RWPE2 (cell line): ENCODE results near the gene R3HDM4.

Source experiments
- ATAC-seq: fragments of 200-7000 bp; cut with Tn5 transposase; 3 replicates; pipeline ENCODE4 v1.9.1; 2021; ENCODE audit warnings: low read depth
- DNase-seq: peaks from one replicate; pipeline ENCODE4 v3.0.0-alpha.2; 2020; ENCODE audit warnings: low spot score
- H3K27ac ChIP-seq: fragments of 450-650 bp; 2 replicates; pipeline ENCODE4 v1.5.1; 2017; ENCODE audit warnings: mild to moderate bottlenecking; ENCODE audit not compliant: poor library complexity, severe bottlenecking
- H3K27me3 ChIP-seq: fragments of 250-450 bp; sonication (Bioruptor Pico); 2 replicates; pipeline ENCODE4 v1.5.1; 2021; ENCODE audit warnings: mild to moderate bottlenecking, moderate library complexity; ENCODE audit not compliant: insufficient read depth, poor library complexity, severe bottlenecking
- H3K36me3 ChIP-seq: fragments of 250-450 bp; sonication (Bioruptor Pico); 2 replicates; pipeline ENCODE4 v1.5.1; 2020; ENCODE audit warnings: low read depth, mild to moderate bottlenecking, moderate library complexity
- H3K4me1 ChIP-seq: fragments of 250-450 bp; sonication (Bioruptor Pico); 2 replicates; pipeline ENCODE4 v1.5.1; 2021; ENCODE audit warnings: mild to moderate bottlenecking, moderate library complexity; ENCODE audit not compliant: insufficient read depth, poor library complexity, severe bottlenecking
- H3K4me3 ChIP-seq: fragments of 250-450 bp; sonication (Bioruptor Pico); 2 replicates; pipeline ENCODE4 v1.5.1; 2021; ENCODE audit warnings: mild to moderate bottlenecking, moderate library complexity; ENCODE audit not compliant: severe bottlenecking
- H3K9me3 ChIP-seq: fragments of 250-450 bp; sonication (Bioruptor Pico); 2 replicates; pipeline ENCODE4 v1.5.1; 2021; ENCODE audit warnings: mild to moderate bottlenecking, moderate library complexity; ENCODE audit not compliant: severe bottlenecking
- TF ChIP-seq, protein P1 (sequence below): fragments of 450-650 bp; IDR thresholded peaks from one replicate; pipeline ENCODE4 v1.5.1; 2017; ENCODE audit warnings: mild to moderate bottlenecking, moderate library complexity; ENCODE audit not compliant: poor library complexity, severe bottlenecking

R3HDM4 gene

DNA sequence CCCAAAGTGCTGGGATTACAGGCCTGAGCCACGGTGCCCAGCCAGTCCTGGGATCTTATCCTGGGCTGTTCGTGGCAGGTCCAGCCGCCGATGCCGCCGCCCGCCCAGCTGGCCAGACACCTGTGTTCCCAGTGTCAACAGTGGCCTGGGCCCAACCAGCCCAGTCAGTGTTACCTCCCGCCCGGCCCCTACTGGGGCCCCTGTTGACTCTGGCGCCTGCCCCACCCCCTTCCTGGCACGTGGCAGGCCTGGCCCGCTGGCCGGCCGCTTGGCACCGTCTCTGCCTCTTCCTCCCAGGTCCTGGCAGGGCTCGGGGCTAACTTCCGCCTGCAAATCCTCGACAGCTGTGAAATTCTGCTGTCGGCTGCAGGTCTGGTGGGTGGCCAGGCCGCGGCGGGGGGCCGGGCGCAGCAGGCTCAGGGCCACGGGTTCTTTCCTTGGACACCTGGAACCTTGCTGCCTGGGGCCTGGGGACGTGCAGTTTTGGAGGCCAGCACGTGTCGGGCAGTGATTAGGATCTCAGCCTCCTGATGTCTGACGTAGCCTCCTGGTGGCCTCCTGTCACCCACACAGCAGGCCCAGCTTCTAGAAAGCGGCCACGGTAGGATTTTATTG, 22.0 kb upstream of the R3HDM4 start:
- Histone ChIP-seq H3K36me3 (peaks cover 4% of the 10 kb centered on the region; the same call in 1 of the 2 replicates), H3K9me3 (no peaks in the 10 kb centered on the region), H3K4me3 (no peak overlapping the region), H3K27me3 (no peaks in the 10 kb centered on the region), H3K27ac (peak overlapping the region; percentile 34), H3K4me1 (peaks cover 13% of the 10 kb centered on the region)
- ATAC-seq (peak; percentile 60), DNase-seq (no peak)
- TF ChIP-seq, protein P1, sequence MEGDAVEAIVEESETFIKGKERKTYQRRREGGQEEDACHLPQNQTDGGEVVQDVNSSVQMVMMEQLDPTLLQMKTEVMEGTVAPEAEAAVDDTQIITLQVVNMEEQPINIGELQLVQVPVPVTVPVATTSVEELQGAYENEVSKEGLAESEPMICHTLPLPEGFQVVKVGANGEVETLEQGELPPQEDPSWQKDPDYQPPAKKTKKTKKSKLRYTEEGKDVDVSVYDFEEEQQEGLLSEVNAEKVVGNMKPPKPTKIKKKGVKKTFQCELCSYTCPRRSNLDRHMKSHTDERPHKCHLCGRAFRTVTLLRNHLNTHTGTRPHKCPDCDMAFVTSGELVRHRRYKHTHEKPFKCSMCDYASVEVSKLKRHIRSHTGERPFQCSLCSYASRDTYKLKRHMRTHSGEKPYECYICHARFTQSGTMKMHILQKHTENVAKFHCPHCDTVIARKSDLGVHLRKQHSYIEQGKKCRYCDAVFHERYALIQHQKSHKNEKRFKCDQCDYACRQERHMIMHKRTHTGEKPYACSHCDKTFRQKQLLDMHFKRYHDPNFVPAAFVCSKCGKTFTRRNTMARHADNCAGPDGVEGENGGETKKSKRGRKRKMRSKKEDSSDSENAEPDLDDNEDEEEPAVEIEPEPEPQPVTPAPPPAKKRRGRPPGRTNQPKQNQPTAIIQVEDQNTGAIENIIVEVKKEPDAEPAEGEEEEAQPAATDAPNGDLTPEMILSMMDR: no peak

DNA sequence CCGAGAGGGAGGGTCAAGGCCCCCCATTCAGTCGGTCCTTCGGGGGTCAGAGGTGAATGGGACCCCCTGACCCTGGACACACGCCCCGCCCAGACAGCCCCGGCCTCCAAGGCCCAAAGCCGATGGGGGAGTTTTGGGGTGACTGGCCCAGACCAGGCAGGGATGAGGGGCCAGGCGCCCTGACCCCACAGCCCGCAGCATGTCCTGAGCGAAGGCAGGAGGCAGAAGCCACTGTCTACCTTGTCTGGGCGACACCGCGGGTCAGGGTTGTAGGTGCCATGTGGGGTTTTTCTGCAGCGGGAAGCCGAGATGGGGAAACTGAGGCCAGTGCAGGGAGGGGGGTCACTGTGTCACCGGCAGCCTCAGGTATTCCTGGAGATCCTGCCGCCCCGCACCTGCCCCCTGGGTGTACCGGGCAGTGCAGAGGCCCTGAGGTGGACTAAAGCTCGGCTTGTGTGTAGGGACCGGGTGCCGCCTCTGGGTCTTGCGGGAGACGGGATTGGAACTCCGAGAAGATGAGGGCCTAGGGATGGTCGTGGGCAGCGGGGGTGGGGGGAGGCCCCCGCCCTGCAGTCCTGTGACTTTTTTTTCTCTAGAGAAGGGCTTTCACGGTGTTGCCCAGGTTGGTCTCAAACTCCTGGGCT, 21.3 kb upstream of the R3HDM4 start:
- Histone ChIP-seq H3K4me3 (no peak overlapping the region), H3K36me3 (peaks cover 4% of the 10 kb centered on the region; the same call in 1 of the 2 replicates), H3K27ac (peak overlapping the region; percentile 34), H3K27me3 (no peaks in the 10 kb centered on the region), H3K4me1 (peaks cover 13% of the 10 kb centered on the region), H3K9me3 (no peaks in the 10 kb centered on the region)
- TF ChIP-seq, protein P1: no peak
- DNase-seq (no peak), ATAC-seq (no peak)

DNA sequence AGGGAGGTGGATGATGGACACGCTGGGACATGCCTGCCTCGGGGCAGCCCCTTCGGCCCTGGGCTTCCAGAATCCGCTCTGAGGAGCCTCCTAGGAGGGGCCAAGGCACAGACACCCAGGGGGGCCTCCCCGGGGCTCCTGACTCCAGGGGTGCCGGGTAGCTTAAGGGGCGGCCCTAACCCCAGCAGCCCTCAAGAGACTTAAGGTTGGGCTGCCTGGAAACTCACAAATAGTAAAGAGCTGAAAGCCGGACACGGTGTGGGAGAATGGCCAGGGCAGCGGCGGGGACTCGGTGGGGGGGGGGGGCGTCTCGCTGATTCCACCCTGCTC, 20.5 kb upstream of the R3HDM4 start:
- ATAC-seq: no peak

DNA sequence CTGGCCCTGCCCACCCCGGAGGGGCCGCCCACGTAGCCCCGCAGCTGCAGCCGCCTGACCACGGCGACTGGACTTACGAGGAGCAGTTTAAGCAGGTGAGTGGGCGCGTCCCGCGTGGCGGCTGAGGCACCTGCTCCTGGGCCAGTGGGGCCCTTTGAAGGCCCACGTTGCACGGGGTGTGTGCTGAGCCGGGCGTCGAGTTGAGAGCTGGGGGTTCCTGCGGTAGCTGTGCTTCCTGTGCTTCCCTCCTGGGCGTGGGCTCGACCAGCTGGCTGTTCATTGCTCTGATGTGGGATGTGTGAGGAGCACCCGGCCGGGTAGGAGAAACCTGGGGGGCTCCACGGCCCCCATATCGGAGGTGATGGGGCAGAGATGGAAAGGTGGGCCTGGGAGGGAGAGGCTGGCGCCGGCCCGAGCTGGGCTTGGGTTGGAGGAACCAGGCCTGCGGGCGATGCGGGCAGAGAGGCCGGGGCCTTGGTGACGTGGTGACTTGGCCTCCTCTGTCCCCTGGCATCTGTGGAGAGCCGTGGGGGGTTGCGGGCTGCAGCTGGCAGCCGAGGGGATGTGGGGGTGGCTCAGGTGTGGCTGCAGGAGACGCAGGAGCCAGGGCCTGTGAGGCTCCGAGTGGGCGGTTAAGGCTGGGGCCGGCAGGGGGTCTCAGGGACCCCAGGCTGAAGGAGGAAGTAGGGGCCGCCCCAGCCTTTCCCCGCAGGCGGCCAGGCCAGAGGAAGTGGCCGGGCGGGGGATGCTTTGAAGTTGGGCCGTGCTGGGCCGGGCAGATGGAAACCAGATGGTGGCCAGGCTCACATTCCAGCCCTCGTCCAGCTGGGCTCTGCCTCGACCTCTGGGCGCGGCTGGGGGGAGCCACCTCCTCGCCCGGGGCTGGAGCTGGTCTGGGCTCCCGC, 19.9 kb upstream of the R3HDM4 start:
- peak; percentile 85 for DNase-seq
- Histone ChIP-seq H3K36me3 (peaks cover 4% of the 10 kb centered on the region; the same call in 1 of the 2 replicates), H3K27me3 (no peaks in the 10 kb centered on the region), H3K9me3 (no peaks in the 10 kb centered on the region), H3K4me1 (peaks cover 13% of the 10 kb centered on the region), H3K27ac (peak overlapping the region; percentile 26), H3K4me3 (no peak overlapping the region)
- peak; percentile 90 for ATAC-seq
- TF ChIP-seq, protein P1: peak; percentile 8

More for the DNA sequence above, 20.5 kb upstream of the R3HDM4 start:
- no peak overlapping the region for H3K4me3 ChIP-seq
- TF ChIP-seq, protein P1: no peak
- peak overlapping the region; percentile 26 for H3K27ac ChIP-seq
- H3K9me3 ChIP-seq: no peaks in the 10 kb centered on the region
- peaks cover 13% of the 10 kb centered on the region for H3K4me1 ChIP-seq
- H3K36me3 ChIP-seq: peaks cover 4% of the 10 kb centered on the region; the same call in 1 of the 2 replicates
- DNase-seq: no peak
- H3K27me3 ChIP-seq: no peaks in the 10 kb centered on the region
